WTC11 (cell line): Measurements from ENCODE around the gene CD276. TPM values are rescaled to one million over a fixed set of nuclear protein-coding genes. Genes with fewer than 3 reads are reported as not detected.

Source experiments
- ATAC-seq: fragments of 200-7000 bp; cut with Tn5 transposase; 2 replicates; pipeline ENCODE4 v1.10.0; 2021; ENCODE audit warnings: mild to moderate bottlenecking, moderate library complexity
- CTCF ChIA-PET: fragments of 300-600 bp; sonication (Branson Sonifier 250); formaldehyde crosslinking; loops from one replicate; lab custom pipeline; 2021; ENCODE audit warnings: antibody characterized with exemption; lab: Charles Lee
- POLR2A ChIA-PET: fragments of 350-600 bp; sonication (Branson Sonifier 250); formaldehyde crosslinking; loops from one replicate; lab custom pipeline; 2021; ENCODE audit warnings: antibody characterized with exemption; lab: Charles Lee
- DNase-seq: peaks from one replicate; pipeline ENCODE4 v3.0.0; 2021; ENCODE audit warnings: low spot score
- H3K27ac Mint-ChIP-seq: 2 replicates; pipeline ENCODE4 v1.8.0; 2021; ENCODE audit warnings: mixed read lengths
- H3K27me3 Mint-ChIP-seq: 2 replicates; pipeline ENCODE4 v1.8.0; 2021; ENCODE audit warnings: low read depth, mild to moderate bottlenecking, moderate library complexity, mixed read lengths
- H3K36me3 Mint-ChIP-seq: 2 replicates; pipeline ENCODE4 v1.8.0; 2021; ENCODE audit warnings: mixed read lengths
- H3K4me1 Mint-ChIP-seq: 2 replicates; pipeline ENCODE4 v1.8.0; 2022; ENCODE audit warnings: mixed read lengths
- H3K4me3 Mint-ChIP-seq: 2 replicates; pipeline ENCODE4 v1.8.0; 2021; ENCODE audit warnings: mild to moderate bottlenecking, moderate library complexity, mixed read lengths
- H3K9me3 Mint-ChIP-seq: 2 replicates; pipeline ENCODE4 v1.8.0; 2021; ENCODE audit warnings: mixed read lengths
- ATF6 ChIP-seq: sonication (generic); formaldehyde crosslinking; IDR thresholded peaks from 2 replicates; pipeline ENCODE4 v1.8.1; 2023; ENCODE audit warnings: mild to moderate bottlenecking, missing genetic modification reagents
- E2F5 ChIP-seq: sonication (generic); formaldehyde crosslinking; IDR thresholded peaks from 2 replicates; pipeline ENCODE4 v1.8.1; 2022; ENCODE audit warnings: mild to moderate bottlenecking, moderate library complexity, missing genetic modification reagents
- FOXP4 ChIP-seq: sonication (generic); formaldehyde crosslinking; IDR thresholded peaks from 2 replicates; pipeline ENCODE4 v1.8.0; 2022; ENCODE audit warnings: mild to moderate bottlenecking, missing genetic modification reagents
- HMGXB4 ChIP-seq: sonication (generic); formaldehyde crosslinking; IDR thresholded peaks from 2 replicates; pipeline ENCODE4 v1.8.1; 2023; ENCODE audit warnings: mild to moderate bottlenecking, moderate library complexity, missing genetic modification reagents
- IRF2 ChIP-seq: sonication (generic); formaldehyde crosslinking; IDR thresholded peaks from 2 replicates; pipeline ENCODE4 v1.8.0; 2022; ENCODE audit warnings: low read depth, missing genetic modification reagents, borderline replicate concordance
- JAZF1 ChIP-seq: fragments of 250-450 bp; sonication (Bioruptor Pico); IDR thresholded peaks from 2 replicates; pipeline ENCODE4 v1.9.0; 2021; ENCODE audit warnings: moderate library complexity, mild to moderate bottlenecking, inconsistent platforms
- NFATC4 ChIP-seq: fragments of 250-450 bp; sonication (Bioruptor Pico); IDR thresholded peaks from 2 replicates; pipeline ENCODE4 v1.9.0; 2021; ENCODE audit warnings: mild to moderate bottlenecking
- PRDM15 ChIP-seq: sonication (generic); formaldehyde crosslinking; IDR thresholded peaks from 2 replicates; pipeline ENCODE4 v1.8.0; 2022; ENCODE audit warnings: missing genetic modification reagents
- ZBTB21 ChIP-seq: sonication (generic); formaldehyde crosslinking; IDR thresholded peaks from 2 replicates; pipeline ENCODE4 v1.8.1; 2023; ENCODE audit warnings: mild to moderate bottlenecking, missing genetic modification reagents, borderline replicate concordance
- ZBTB43 ChIP-seq: sonication (generic); formaldehyde crosslinking; IDR thresholded peaks from 2 replicates; pipeline ENCODE4 v1.8.1; 2023; ENCODE audit warnings: mild to moderate bottlenecking, missing genetic modification reagents
- ZNF281 ChIP-seq: sonication (generic); formaldehyde crosslinking; IDR thresholded peaks from 2 replicates; pipeline ENCODE4 v1.8.0; 2023; ENCODE audit warnings: mild to moderate bottlenecking, missing genetic modification reagents
- ZNF512 ChIP-seq: sonication (generic); formaldehyde crosslinking; IDR thresholded peaks from 2 replicates; pipeline ENCODE4 v1.8.1; 2022; ENCODE audit warnings: missing genetic modification reagents, borderline replicate concordance
- ZSCAN18 ChIP-seq: fragments of 250-450 bp; sonication (Bioruptor Pico); IDR thresholded peaks from 2 replicates; pipeline ENCODE4 v2.1.2; 2022; ENCODE audit warnings: mild to moderate bottlenecking, moderate library complexity
- total RNA-seq: library from RNA; stranded (reverse); gene quantifications from 3 replicates; pipeline ENCODE4 v1.2.3, GENCODE V29; 2021

CD276 gene
- total RNA-seq, 1 experiment from 2014 or later: 153 TPM

GRCh38 chr15:73751511-73751898, 67.3 kb downstream of the CD276 start:
- H3K4me1 Mint-ChIP-seq: peaks cover 44% of the 10 kb centered on the region
- ATAC-seq (no peak), DNase-seq (no peak)
- TF ChIP-seq ZNF512 (no peak), JAZF1 (CRISPR knock-in tag) (no peak), FOXP4 (CRISPR knock-in tag) (no peak)
- H3K27me3 Mint-ChIP-seq: peaks cover 26% of the 10 kb centered on the region
- H3K9me3 Mint-ChIP-seq: no peaks in the 10 kb centered on the region
- H3K4me3 Mint-ChIP-seq: peak overlapping the region; percentile 77
- no peaks in the 10 kb centered on the region for H3K36me3 Mint-ChIP-seq
- ChIA-PET POLR2A (interaction anchor here (0.7 kb wide), 1 partner anchor 17 kb away, joined by 3 read pairs; no protein-coding TSS in a partner anchor), CTCF (interaction anchor here (0.6 to 6.7 kb wide), 7 partner anchors 16 to 176 kb away, joined by 3 to 32 read pairs (median 4); no protein-coding TSS in a partner anchor)
- H3K27ac Mint-ChIP-seq: no peak overlapping the region

GRCh38 chr15:73751899-73752805, 68.0 kb downstream of the CD276 start:
- peaks cover 38% of the 10 kb centered on the region for H3K4me1 Mint-ChIP-seq
- H3K9me3 Mint-ChIP-seq: no peaks in the 10 kb centered on the region
- TF ChIP-seq E2F5: 0 out of 2 replicates have a peak, but pooled peaks have one; percentile 21
- no peak for TF ChIP-seq IRF2
- 0 out of 2 replicates have a peak, but pooled peaks have one; percentile 8 for TF ChIP-seq PRDM15 (CRISPR knock-in tag)
- no peak for TF ChIP-seq ZBTB21 (CRISPR knock-in tag)
- TF ChIP-seq ZBTB43 (CRISPR knock-in tag): no peak
- TF ChIP-seq ZSCAN18 (CRISPR knock-in tag): no peak
- no peak for TF ChIP-seq ATF6 (CRISPR knock-in tag)
- no peak for TF ChIP-seq NFATC4
- TF ChIP-seq ZNF281: no peak
- TF ChIP-seq HMGXB4: 0 out of 2 replicates have a peak, but pooled peaks have one; percentile 41
- peak overlapping the region; percentile 77 for H3K4me3 Mint-ChIP-seq
- peaks cover 26% of the 10 kb centered on the region for H3K27me3 Mint-ChIP-seq
- peak; percentile 9 for ATAC-seq
- H3K36me3 Mint-ChIP-seq: no peaks in the 10 kb centered on the region
- POLR2A ChIA-PET: no interaction called here
- CTCF ChIA-PET: interaction anchor here (0.6 to 1.7 kb wide), 4 partner anchors 18 to 115 kb away, joined by 3 to 6 read pairs (median 4); no protein-coding TSS in a partner anchor
- no peak for DNase-seq
- H3K27ac Mint-ChIP-seq: no peak overlapping the region
